Measurements from ENCODE around the gene ADAM10. TPM values are rescaled to one million over a fixed set of nuclear protein-coding genes. Genes with fewer than 3 reads are reported as not detected.

The ADAM10 gene
- total RNA-seq, 2 experiments from 2014 or later: 84.3 to 90.4 TPM

DNA sequence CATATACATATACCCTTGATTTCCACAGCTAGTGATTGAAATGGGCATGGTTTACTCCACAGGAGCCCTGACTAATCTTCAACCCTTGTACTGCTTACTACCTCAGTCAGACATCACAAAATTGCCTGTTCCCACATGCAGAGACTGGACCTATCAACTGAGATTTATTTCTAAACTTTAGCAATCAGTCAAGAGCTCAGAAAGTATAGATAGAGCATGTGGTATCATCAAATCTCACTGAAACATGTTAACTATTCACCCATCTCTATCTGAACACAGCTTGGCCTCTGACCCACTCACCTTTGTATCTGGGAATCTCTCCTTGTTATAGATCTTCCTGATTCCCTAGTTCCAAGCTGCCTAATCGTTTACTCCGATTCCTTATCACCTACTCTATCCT is 14.6 kb downstream of the ADAM10 start:
- POLR2A ChIA-PET: no interaction called here

DNA sequence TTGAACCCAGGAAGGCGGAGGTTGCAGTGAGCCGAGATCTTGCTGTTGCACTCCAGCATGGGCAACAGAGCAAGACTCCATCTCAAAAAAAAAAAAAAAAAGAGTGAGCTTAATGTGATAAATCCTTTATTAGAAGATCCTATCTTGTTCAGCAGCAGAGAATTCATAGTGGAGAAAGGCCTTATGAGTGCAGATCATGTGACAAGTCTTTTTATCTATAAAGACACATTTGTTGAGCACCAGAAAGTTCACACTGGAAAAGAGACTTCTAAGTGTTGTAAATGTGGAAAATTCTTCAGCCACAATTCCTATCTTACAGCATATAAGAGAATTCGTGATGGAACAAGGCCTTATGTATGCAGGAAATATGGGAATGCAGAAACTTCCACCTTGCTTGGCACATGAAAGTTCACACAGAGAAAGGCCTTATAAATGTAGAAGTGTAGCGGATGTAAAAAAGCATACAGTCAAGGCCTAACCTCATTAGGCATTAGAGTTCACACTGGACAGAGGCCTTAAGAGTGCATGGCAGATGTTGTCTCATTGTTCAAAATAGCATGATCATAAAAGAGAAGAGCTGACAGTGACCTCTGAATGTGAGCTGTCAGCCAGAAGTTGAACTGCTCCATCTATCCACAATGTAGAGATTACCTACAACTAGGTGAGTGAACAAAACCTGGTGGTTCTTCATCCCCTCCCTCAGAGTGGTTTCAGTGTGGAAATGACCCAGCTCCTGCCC is 16.7 kb downstream of the ADAM10 start:
- CTCF ChIA-PET: no interaction called here
- POLR2A ChIA-PET: no interaction called here

More for the DNA sequence above, 14.6 kb downstream of the ADAM10 start:
- CTCF ChIA-PET: no interaction called here

DNA sequence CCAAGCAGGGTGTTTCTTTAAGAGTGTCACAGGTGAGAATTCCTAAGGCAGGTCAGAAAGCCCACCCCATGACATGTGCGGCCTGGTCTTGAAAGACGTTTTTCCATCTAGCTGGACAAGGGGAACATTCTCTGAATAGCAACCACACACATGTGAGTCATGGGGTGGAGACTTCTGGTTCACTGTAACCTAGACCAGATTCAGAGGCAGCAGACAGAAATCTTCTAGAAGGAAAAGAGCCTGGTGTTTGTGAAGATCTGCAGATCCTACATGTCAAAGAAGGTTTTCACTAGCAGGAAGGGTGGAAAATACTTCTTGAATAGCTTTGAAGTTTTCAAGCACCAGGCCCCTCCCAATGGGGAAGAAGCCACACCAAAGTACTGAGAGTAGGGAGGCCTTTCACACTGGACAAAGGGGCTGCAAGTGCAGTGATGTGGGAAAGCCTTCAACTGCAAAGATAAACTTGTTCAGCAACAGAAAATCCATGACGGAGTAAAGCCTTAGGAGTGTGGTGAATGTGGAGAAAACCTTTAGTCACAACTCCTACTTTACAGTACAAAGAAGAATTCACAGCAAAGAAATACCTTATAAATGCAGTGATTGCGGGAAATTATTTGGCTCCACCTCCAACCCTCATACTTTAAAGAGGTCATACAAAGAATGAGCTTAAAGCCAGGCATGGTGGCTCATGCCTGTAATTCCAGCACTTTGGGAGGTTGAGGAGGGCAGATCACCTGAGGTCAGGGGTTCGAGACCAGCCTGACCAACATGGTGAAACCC is 17.6 kb downstream of the ADAM10 start:
- ChIA-PET CTCF (no interaction called here), POLR2A (no interaction called here)

DNA sequence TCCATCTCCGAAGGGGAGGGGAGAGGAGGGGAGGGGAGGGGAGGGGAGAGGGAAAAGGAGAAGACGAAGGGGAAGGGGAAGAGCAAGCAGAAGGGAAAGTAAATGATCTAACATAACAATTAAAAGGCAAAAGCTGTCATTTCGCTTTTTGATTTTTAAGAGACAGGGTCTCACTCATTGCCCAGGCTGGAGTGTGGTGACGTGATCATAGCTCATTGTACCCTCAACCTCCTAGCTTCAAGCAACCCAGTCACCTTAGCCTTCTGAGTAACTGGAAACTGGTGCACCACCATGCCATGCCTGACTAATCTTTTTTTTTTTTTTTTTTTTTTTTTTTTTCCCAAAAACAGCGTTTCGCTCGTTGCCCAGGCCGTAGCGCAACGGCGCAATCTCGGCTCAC is 22.6 kb downstream of the ADAM10 start:
- ChIA-PET POLR2A (interaction anchor here (0.6 to 1.5 kb wide), 2 partner anchors 22 to 43 kb away, joined by 5 read pairs; partner anchors contain the start of gene ADAM10), CTCF (interaction anchor here (0.6 to 0.7 kb wide), 5 partner anchors 17 to 426 kb away, joined by 3 to 8 read pairs (median 4); no protein-coding TSS in a partner anchor)

DNA sequence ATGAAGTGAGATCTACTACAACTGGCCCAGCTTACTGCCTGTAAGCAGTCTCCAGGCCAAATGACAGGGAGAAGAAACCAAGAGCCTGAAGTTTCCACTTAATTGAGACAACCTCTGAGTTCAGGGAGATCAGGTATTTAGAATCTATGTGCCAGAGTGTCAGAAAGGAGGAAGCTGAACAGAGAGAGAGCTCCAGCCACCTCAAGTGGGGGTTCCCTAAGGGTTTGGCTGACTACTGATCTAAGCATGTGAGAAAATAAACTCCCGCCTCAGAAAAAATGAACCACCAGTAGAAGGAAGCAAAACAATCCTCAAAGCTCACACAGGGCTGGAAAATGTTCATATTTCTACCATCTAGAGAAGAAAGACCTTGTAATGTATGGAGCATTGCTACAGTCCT is 25.0 kb downstream of the ADAM10 start:
- ChIA-PET POLR2A (interaction anchor here (1.1 kb wide), 1 partner anchor 25 kb away, joined by 3 read pairs; the partner anchor contains the start of gene ADAM10), CTCF (interaction anchor here (1.0 kb wide), 1 partner anchor 25 kb away, joined by 3 read pairs; the partner anchor contains the start of gene ADAM10)

DNA sequence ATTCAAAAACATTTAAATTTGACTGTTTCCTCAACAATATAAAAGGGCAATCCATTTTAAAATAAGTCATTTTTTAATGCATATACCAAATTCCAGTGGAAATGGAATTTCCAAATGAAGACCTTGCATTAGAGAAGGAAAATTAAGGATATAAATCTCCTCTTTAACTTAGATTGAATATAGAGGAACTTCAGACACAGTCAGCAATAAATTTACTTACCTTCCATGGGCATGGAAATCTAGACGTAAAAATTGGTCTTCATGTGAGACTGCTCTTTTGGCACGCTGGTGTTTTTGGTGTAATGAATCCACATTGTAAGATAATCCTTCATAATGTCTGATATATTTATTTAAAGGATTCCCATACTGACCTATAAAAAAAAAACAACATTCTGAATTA is 32.1 kb downstream of the ADAM10 start:
- CTCF ChIA-PET: no interaction called here
- POLR2A ChIA-PET: no interaction called here

DNA sequence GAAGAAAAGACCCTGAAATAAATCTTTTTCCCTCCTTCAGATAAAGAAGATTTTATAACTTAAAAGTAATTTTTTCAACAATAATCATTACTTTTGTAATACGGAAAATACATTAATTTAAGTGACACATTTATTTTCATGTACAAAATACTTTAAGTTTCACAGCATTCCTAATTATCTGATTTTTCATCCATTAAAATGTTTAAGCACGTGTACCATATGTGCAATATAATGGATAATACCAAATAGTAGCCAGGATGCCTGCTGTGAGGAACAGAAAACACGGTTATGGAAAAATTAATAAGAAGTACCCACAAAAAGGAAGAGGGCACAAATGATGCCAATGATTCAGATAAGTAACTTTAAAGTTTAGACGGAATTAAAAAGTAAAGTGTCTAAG is 33.5 kb downstream of the ADAM10 start:
- ChIA-PET POLR2A (no interaction called here), CTCF (no interaction called here)

DNA sequence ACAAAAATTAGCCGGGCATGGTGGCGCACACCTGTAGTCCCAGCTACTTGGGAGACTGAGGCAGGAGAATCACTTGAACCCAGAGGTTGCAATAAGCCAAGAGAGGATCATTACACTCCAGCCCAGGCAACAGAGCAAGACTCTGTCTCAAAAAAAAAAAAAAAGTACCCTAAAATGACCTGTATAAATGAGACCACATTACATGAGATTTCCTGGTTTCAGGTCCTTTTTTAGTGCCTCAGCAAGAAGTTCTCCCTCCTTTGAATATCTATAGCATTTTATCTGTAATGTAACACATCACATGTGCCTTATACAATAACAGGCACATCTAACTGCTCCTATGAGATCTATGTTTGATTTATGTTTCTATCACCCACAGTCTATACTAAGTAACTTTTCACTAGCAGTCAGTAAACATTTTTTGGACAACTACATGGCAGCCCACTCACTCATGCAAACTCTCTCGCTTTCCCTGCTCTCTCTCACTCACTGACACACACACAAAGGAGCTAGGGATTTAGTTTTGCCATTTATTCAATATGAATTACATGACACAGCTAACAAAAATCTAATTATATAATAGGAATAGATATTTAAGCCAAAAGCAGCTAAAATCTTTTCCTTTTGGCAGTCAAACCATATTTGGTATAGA is 34.1 kb downstream of the ADAM10 start:
- ChIA-PET CTCF (no interaction called here), POLR2A (no interaction called here)

DNA sequence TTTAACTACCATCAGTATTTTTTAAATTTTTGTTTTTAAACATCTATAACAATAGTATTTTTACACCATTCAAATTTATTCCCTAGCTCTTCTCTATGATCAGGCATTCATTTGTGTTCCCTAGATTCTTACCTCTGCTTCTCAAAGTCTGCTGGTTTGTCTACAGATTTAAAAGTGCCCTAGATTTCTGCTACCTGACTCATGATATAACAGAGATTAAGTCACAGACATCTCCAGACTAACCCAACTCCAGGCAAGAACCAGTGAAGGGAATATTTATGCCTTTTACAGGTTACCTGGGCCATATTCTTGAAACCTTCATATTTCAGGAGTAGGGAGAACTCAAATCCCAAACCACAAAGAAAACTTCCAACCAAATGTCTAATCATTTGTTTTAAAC is 38.8 kb downstream of the ADAM10 start:
- CTCF ChIA-PET: interaction anchor here (1.0 kb wide), 1 partner anchor 58 kb away, joined by 4 read pairs; no protein-coding TSS in a partner anchor
- POLR2A ChIA-PET: no interaction called here

DNA sequence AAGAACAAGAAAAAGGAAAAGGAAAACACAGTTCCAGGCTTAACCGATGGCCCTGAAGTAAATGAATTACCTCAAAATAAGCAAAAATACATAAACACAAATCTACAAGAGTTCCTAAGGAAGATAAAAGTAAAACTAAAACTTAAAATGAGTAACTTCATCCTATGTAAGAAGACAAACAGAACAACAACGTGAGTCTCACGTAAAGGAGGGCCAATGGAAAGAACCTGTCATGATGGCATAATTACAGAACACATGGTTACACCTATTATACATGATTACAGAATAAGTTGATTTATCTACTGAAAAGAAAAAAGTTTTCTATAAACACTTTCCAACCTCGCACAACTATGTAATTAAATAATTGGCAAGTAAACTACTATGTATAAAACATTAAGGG is 42.1 kb downstream of the ADAM10 start:
- POLR2A ChIA-PET: no interaction called here
- CTCF ChIA-PET: no interaction called here

DNA sequence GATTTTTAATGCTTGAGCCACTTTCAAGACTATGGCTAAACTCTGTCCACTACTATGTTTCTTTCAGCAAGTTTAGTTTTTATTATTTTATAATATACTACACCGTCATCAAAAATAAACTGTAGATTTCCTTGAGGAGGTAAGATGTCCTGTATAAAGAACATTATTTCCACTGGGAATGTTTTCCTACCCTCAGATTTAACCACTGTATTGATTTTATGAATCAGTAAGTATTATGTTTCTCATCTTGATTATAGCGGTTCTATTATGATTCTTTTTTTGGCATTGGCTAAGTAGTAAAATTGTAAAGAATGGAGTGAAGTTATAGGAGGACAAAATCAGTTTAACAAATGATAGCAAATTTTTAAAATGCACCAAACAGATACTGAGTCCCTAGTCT is 44.4 kb downstream of the ADAM10 start:
- ChIA-PET POLR2A (no interaction called here), CTCF (no interaction called here)

DNA sequence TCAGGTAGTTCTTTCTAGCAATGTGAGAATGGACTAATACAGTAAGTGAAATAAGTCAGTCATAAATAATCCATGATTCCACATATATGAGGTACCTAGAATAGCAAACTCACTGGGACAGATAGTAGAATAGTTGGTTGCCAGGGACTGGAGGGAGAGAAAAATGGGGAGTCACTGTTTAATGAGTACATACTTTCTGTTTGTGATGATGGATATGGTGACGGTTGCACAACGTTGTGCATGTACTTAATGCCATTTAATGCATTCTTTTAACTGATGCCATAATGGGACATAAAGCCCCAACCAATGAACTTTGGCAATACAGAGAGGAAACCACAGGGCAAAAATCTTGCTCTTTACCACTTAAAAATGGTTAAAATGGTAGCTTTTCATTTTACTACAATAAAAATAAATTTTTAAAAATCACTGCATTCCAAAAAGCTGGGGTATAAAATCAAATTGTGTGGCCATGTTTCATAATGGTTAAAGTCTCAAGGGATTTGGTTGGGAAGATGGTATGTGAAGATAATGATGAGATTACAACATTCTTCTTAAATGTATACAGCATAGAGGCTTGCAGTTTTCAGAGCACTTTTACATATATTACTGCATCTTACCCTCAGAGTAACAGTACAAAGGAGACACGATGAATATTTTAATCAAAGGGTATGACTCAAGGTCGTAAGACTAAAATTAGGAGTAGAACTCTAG is 45.2 kb downstream of the ADAM10 start:
- CTCF ChIA-PET: no interaction called here
- POLR2A ChIA-PET: no interaction called here

DNA sequence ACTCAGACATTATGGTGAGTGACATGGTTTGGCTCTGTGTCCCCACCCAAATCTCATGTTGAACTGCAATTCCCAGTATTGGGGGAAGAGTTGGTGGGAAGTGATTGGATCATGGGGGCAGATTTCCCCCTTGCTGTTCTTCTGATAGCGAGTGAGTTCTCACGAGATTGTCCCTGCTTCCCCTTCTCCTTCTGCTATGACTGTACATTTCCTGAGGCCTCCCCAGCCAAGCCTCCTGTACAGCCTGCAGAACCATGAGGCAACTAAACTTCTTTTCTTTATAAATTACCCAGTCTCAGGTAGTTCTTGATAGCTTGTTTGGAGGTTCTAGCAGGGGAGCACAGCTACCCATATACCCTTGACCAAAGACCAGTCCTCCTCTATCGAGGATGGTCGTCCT is 45.9 kb downstream of the ADAM10 start:
- POLR2A ChIA-PET: no interaction called here

DNA sequence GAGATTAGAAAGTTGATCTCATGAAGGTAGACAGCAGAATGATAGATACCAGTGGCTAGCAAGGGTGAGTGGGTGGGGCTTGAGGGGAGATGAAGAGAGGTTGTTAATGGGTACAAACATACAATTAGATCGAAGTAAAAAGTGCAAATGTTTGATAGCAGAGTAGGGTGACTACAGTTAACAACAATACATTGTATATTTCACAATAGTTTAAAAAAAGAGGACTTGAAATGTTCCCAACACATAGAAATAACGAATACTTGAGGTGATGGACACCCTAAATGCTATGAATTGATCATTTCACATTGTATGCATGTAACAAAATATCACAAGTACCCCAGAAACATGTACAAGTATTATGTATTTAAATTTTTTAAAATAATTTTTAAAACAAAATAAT is 47.3 kb downstream of the ADAM10 start:
- ChIA-PET CTCF (no interaction called here), POLR2A (no interaction called here)

More for the DNA sequence above, 45.9 kb downstream of the ADAM10 start:
- CTCF ChIA-PET: no interaction called here

DNA sequence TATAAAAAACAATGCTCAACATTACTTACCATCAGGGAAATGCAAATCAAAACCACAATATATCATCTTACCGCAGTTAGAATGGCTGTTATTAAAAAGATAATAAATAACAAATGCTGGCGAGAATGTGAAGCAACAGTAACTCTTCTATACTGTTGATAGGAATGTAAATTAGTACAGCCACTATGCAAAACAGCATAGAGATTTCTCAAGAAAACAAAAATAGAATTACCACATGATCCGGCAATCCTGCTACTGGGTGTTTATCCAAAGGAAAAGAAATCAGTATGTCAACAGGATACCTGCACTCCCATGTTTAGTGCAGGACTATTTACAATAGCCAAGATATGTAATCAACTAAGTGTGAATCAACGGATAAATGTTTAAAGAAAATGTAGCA is 48.1 kb downstream of the ADAM10 start:
- CTCF ChIA-PET: no interaction called here
- POLR2A ChIA-PET: no interaction called here

DNA sequence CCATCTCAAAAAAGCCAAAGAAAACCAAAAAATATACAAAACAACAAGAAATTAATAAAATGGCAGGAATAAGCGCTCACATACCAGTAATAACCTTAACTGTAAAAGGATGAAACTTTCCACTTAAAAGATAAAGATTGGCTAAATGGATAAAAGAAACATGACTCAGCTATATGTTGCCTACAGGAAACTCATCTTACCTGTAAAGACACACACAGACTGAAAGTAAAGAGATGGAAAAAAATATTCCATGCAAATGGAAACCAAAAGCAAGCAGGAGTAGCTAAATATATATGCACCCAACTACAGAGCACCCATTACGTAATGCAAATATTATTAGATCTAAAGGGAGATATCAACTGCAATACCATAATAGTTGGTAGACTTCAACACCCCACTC is 49.7 kb downstream of the ADAM10 start:
- ChIA-PET CTCF (no interaction called here), POLR2A (no interaction called here)

DNA sequence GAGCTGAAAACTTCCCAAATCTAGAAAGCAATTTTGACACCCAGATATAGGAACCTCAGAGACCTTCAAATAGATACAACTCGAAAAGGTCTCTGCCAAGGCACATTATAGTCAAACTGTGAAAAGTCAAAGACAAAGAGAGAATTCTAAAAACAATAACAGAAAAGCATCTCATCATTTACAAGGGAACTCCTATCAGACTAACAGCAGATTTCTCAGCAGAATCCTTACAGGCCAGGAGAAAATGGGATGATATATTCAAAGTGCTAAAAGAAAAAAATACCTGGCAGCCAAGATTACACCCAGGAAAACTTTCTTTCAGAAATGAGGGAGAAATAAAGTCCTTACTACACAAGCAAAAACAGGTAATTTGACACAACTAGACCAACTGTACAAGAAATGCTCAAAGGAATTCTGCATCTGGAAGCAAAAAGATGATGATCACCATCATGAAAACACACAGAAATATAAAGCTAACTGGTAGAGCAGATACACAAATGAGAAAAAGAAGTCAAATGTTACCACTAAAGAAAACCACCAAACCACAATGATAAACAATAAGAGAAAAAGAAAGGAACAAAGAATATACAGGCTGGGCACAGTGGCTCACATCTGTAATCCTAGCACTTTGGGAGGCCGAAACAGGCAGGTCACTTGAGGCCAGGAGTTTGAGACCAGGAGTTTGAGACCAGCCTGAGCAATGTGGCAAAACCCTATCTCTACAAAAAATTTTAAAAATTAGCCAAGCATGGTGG is 50.4 kb downstream of the ADAM10 start:
- POLR2A ChIA-PET: no interaction called here
- CTCF ChIA-PET: no interaction called here

DNA sequence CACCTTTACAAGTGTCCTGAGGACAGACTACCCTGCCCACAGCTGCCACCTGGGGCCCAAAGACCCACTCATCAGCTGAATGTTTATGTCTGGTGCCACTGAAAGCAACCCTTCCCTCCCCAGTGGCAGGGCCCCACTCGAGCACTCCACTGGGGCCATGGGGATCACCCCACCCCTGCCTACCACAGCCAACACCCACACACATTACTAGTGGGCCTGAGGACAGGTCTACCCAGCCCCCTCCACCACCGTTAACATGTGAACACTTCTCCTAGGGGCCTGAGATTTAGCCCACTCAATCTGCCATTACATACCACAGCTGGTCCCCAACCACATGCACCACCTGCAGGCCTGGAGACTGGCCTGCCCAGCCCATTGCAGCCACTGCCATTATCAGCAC is 52.3 kb downstream of the ADAM10 start:
- CTCF ChIA-PET: no interaction called here

DNA sequence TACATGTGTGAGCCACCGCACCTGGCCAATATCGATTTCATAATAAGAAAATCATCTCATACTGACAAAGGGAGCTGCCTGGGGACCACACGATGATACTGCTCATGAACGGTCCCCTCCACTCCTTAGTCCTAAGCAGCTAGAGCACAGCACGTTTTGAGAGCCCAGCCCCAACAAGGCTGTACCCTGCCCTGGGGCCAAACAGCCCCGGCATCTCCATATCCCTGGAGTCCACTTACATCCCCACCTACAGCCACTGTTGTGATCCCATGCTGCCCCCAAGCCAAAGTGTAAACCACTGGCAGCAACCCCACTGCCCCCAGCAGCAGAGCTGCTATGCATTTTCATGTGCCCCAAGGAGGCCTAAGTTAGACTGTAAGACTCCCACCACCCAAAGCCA is 52.8 kb downstream of the ADAM10 start:
- POLR2A ChIA-PET: no interaction called here
- CTCF ChIA-PET: interaction anchor here (0.7 kb wide), 1 partner anchor 1431 kb away, joined by 4 read pairs; no protein-coding TSS in a partner anchor

More for the DNA sequence above, 52.3 kb downstream of the ADAM10 start:
- POLR2A ChIA-PET: no interaction called here
